Islet precursor cell (in vitro differentiated cells): Measurements from ENCODE around the gene RNF144B.
A peak's percentile ranks its signal among the peaks of the same experiment; 100 is the strongest.
"Not testable (repeated sequence)": the region's sequence is repeated elsewhere in the genome, so short reads cannot be mapped to it uniquely, and the experiment has no call there.

ENCODE experiments used
- DNase-seq: peaks from one replicate; pipeline ENCODE4 v3.0.0-alpha.2; 2018

RNF144B gene

DNA sequence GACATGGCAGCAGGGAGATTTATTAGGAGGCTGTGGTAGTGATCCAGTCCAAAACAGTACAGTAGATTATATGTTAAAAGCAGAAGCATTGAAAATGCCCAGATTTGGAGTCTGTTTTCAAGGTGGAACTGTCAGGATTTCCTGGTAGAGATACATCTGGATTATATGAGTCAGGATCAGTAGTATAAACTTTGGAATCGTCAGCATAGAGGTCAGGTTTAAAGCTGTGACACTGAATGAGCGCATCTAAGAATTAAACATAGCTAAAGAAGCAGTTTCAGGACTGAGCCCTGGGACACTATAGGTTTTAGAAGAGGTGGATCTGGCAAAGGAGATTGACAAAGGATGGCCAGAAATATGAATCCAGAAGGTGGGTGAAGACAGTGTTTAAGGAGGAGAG, 60.4 kb downstream of the RNF144B start:
- DNase-seq, result no peak

DNA sequence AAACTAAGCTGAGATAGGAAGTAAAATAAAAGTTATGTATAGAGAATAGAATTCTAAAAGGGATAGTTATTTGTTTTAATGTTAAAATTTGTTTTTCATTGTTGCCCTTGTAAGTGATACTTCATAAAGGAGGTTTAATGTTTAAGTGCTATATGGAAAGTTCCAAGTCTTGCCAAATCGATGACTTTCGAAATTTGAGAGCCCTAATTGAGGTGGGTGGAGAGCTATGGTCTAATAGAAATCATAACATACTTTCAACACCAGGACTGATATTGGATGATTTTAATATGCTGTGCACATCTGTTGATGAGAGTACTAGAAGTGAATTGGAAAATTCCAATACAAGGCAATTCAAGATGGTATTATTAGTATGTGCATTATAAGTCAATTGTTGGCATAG, 64.6 kb downstream of the RNF144B start:
- DNase-seq, result no peak

DNA sequence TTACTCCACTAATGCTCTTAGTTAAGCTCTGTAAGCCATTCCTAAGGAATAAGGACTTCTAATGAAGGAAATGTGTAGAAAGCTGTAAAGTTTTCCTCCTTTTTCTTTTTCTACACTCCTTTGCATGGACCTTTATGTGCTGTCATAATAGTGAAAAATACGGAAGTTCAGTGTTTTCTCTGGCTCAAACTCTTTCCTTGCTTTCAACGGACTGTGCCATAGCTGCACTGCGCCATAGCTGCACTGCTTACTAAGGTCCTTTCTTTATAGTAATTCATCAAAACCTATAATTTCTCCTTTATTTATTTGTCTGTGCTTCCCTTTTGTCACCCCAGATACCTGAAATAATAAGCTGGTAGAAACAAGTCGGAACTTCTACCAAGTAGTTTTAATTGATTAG, 67.3 kb downstream of the RNF144B start:
- no peak for DNase-seq

DNA sequence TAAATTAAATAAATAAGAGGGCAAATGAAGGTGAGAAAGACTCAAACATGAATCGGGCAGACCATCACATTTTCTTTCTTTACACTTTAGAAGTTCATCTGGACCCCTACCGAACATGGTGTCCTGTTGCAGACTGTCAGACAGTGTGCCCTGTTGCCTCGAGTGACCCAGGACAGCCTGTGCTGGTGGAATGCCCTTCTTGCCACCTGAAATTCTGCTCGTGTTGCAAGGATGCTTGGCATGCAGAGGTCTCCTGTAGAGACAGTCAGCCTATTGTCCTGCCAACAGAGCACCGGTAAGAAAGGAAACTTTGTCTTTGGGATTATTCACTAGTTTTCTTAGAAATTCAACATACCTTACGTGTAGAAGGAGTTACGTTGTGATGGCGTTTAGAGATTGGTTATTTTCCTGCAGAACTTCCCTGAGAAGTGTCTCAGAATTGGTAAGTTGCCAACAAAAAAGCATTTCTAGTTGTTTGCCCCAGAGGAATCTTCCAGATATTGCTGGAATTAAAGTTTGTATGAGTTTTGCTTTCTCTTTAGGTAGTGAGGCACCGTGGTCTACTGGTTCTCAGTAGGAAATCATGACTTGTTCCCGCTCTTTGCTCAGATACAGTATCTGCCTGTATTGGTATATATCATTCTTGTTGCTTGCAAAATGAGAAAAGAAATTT, 70.1 kb downstream of the RNF144B start:
- DNase-seq, result peak; percentile 56

DNA sequence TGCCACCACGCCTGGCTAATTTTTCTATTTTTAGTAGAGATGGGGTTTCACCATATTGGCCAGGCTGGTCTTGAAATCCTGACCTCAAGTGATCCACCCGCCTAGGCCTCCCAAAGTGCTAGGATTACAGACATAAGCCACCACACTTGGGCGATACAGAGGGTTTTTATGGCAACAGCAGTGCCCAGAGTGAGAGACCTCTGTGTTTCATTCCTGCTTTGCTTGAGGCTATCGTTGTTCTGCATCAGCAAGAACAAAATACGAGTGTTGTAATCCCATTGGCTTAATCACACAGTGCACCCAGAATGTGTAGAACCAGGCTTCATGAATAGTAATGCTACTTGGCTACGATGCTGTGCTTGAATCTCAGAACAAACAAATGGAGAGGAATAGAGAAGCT, 70.9 kb downstream of the RNF144B start:
- not testable (repeated sequence) for DNase-seq

DNA sequence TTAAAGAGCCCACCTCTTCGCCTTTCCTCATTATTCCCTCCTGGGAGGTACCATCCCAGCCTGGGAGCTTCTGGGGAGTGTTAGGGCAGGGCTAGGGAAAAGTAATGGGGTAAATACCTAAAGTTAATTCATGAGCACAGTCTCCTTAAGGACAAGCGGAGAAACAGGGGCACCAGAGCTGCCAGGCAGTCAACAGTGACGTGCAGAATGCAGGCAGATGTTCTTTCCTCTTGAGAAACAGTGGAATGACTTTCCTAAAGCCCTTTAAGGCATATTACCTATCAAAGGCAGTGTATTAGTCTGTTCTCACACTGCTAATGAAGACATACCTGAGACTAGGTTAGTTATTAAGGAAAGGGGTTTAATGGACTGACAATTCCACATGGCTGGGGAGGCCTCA, 76.3 kb downstream of the RNF144B start:
- no peak for DNase-seq

DNA sequence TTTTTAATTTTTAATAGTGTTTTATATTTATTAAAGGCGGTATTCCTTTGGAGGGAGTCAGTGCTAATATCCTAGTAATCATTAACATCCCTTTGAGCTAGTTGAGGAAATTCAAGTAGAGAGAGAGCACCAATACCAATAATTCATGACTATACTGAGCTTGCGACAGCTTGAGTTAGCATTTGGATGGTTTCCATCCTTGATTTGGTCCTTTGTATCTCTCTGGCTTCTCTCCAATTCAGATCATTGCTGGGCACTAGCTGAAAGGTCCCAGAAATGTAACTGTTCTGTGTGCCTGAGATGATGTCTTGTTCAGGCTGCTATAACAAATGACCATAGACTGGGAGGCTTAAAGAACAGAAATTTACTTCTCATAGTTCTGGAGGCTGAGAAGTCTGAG, 77.0 kb downstream of the RNF144B start:
- no peak for DNase-seq

DNA sequence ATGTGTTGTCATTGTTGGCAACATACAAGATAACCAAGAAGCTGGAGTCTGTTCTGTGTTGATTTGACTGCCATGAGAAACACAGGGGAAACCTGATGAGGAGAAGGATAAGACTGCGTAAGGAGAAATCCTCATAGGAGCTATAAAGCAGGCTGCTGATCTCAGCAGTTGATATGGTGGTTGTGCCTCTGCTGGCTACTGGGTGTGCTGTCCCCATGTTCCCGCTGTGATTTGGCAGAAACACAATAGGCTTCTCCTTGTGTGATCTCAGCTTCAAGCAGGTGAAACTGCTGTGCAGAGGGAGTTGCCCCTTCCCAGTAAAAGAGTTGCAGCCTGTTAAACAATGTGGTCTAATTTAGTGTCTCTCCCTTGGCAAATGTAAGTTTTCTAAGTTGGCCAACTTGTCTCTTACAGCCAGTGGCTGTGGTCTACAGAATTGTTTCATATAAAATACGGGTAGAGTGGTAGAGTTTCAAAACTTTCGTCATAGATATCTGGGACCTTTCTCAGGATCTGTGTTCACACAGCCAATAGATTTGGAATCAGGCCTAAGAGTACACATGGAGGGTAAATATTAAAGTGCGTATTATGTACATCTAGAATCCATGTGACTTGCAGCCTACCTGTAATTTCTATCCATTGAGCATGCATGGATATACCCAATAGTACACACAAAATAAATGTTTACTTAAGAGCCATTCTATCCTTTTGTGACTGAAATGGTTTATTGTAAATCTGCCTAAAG, 78.4 kb downstream of the RNF144B start:
- no peak for DNase-seq

DNA sequence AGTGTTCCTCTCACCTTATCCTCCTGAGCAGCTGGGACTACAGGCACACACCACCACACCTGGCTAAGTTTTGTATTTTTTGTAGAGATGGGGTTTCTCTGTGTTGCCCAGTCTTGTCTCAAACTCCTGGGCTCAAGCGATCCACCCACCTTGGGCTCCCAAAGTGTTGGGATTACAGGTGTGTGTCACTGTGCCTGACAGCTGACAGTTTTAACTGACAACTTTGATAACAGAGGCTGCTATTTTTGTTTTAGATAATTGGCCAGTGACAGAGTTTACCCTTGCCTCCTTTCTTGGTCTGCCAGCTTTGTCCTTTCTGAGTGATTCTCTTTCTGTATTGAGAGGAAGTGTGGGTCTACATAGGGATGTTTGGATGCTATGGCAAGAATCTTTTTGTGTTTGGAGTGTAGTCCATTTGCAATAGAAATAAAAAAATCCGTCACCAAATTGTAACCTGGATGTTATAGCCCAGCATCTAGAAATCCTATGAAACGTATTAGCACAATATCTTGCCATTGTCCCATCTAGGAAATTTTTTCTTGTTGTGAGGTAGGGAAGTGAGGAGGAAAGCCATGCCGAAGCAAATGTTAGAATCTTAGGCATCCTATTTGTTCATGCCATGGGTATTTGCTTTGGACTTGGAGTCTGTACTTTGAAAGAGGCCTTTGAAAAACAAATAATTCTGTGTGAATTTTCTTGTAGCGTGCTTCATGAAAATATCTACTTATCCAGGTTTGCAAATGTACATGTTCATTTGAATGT, 80.8 kb downstream of the RNF144B start:
- DNase-seq, result no peak

DNA sequence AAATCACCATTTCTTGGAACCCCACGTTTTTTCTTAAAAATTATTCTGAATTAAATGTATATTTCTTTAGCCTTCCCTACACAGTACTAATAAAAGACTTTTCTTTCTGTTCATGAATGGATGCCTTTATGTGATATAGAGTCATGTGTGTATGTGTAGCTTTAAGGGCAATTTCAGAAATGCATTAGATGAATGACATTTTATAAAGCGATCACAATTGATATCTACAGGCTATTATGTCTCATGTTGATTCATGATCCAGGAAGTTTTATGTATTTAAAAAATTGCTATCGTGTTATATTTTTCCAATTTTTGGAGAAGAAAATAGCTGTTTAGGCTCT, 81.3 kb downstream of the RNF144B start:
- no peak for DNase-seq

DNA sequence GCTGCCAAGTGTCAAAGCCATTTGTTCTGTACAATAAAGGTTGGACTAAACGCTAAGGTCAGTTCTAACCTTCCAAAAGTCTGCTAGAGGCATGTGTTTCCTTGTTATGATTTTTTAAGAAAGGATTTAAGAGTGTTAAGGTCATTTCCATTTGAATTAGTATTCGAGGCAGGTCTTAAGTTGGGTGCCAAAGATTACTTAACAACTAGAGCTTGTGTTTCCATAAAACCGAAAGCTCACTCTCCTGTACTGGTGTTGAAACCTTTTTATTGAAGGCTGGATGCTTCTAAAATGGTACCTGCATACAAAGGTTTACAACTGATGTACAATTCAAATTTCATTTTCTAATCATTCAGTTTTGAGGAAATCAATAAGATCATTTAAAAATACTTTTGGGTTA, 82.4 kb downstream of the RNF144B start:
- DNase-seq, result no peak

DNA sequence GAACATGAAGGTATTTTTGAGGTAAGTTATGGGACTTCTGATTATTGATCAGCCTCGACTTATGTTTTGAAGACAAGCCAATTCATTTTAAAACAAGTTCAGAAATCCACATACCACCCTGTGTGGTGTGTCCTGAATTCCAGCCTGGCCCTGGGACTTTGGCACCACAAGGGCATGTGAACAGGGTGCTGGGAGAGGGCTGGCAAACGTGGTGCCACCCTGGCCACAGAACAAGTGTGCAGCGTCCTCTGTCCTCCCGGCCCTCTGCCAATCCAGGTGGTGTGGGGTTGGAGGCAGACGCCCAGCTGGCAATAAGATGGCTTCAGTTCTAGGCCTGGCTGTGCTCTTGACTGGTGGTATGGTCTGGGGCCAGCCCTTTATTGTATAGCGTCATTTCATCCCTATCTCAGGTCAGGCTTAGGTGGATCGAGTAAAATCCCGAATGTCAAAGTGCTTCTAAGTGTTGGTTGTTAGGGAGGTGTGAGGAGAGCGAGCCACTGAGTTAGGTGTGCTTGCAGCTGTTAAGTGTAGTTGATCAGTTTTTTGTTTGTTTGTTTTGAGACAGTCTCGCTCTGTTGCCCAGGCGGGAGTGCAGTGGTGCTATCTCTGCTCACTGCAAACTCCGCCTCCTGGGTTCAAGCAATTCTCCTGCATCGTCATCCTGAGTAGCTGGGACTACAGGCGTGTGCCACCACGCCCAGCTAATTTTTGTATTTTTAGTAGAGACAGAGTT, 84.2 kb downstream of the RNF144B start:
- peak; percentile 12 for DNase-seq

DNA sequence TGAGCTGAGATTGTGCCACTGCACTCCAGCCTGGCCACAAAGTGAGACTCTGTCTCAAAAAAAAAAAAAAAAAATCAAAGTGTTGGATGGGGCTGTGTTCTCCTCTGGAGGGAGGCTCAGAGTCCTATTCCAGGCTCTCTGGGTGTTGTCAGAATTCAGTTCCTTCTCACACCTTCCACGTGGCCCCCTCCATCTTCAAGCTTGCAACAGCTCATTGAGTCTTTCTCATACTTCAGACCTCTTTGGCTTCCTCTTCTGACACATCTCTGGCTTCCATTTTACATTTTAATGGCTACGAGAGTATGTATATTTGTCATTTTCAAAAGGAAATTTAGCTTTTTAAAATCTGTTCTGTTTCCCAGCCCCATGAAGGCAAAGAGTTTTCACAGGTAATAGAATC, 85.8 kb downstream of the RNF144B start:
- no peak for DNase-seq

DNA sequence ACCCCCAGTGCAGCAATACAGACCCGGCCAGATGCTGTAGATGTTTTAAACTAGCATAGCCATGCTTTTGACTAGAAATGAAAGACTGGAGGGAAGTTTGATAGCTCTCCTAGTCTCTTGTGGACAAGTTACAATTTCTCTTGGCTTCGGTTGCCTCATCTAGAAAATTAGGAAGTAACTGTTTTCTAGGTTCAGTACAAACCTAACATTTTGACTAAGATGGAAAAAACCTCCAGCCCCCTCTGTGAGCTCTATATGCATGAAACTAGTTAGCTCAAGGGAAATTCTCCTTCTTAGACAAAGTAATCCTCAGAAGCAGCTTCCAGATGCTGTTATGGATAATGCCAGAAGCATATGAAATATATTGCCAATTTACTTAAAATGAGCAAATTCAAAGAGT, 86.6 kb downstream of the RNF144B start:
- peak; percentile 12 for DNase-seq

DNA sequence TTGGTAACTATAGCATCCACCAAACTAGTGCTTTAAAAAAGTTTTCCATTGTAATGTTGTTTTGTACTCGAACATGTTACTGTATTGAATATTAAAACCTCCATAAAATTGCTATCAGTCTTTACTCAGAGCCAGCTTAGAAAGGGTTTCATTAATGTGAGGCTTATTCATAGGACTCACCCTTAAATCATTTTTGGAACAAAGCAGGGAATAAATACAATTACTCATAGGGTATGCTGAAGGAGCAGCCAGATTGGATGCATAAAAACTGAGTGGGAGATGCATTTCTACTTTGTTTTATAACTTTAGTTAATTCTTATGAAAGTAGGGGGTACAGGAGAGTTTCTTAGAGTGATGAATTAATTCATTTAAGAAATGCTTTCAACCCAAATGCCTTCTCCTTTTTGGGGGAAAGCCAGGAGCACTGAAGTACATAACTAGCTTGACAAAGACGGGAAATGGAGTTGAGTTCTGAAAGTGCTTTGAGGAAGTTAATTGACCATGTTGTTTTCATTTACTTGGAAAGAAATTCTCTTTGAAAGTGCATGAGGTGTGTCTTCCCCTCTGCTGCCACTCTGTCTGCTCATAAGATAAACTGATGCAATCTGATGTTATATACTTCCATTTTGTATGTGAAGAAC, 90.3 kb downstream of the RNF144B start:
- DNase-seq, result no peak

DNA sequence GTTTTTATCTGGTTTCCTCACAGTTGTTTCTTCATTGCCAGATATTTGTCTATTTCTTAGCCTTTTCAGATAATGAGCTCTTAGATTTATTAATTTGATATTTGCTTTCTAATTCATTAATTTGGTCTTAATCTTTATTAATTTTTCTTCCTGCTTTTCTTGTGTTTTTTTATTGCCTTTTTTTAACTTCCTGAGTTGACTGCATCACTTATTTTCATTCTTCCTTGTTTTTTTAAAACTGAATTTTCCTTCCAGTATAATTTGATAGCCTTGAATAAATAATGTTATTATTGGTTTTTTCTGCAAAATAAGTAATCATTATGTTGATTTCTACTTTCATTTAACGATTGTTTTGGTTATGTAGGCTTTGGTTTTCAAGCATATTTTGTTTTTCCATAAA, 91.5 kb downstream of the RNF144B start:
- no peak for DNase-seq

DNA sequence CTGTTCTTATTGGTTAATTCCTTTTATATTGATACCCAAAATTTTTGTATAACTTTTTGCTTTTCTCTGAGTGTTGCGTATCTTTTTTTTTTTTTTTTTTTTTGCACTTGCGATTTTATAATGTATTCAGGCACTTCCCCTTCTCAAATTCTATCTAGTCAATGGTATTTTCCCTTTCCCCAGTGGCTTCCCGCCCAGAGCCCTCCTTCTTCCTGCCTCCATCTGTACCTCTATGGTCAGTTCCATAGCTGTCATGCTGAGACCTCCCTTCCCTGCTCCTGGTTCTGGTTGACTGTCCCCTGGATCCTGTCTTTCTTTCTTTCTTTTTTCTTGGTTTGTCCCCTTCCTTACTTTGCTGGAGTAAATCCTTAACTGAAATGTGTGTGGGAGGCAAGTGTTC, 94.7 kb downstream of the RNF144B start:
- DNase-seq, result no peak

DNA sequence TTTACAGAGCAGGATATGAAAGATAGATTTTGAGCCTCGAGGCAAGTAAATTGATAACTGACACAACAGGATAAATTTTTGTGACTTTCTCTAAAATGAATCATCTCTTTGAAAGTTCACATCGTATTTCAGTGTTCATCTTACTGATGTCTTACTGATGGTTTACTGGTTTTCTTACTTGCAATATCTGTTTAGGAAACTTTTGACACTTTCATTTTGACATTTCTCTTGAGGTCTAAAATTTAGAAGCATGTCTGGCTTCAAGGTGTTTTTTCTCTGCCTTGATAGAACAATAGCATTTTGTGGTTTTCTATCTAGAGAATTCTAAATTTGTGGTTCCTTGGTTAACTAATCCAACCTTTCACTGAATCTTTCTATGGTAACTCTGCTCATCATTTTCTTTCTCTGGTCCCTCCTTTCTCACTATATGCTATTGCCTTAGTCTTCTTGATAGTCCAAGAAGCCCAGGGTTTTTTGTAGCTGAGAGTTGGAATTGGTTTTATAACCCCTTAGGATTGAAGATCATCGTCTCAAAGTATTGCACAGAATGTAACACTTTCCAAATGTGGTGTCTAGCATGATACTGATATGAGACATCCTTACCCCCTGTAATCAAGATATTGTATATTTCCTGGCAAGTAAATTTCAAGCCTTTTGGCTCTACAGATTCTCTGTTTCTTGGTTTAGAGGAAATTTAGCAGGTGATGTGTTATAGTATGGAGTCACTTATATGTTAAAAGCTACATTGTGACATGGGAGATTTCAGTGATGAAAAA, 98.7 kb downstream of the RNF144B start:
- no peak for DNase-seq

DNA sequence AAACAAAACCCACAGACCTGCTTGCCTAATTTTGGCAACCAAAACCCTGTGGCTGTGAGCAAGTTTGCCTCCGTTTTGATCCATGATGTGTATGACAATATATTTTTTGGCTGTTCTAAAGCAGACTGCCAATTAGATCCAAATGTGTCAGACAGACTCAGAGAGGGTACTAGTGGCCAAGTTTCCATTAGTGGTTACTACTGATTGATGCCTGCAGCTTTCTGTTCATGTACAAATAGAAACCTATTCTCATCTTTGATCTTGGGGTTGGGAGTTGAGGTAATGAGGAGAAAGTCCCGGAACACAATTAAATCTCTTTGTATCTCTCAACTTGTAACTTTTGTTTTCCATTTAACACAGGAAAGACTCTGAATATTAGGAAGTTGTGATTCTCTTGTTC, 100.9 kb downstream of the RNF144B start:
- no peak for DNase-seq

DNA sequence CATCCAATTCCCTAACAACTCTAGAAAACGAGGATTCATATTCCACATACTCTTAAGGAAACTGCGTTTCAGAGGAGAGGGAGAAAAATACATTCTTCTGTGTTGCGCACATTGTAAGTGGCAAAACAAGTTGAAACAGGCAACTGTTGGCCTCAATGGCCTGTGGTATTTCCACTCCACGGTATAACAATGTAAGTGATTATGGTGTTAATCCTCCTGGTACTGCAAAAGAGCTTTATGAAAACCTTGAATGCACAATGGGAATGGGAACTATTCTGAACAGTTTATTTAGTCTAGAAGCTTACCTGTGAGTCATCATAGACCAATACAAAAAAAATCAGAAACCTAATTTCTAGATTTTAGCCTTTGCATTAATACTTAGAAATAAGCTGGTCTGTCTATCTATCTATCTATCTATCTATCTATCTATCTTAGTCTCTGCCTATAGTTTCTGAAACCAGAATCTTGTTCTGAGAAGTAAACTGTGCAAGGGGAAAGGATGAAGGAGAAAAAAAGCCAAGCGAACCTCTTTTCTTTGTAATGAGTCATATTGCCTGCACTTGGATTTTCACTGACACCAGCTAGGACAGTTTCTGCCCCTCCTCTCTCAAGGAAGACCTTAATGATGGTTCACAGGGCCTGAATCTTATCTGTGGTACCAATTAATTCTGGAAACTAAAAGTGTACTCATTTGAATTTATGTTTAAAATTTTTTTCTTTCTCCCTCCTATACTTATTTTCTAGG, 101.5 kb downstream of the RNF144B start:
- DNase-seq, result no peak

DNA sequence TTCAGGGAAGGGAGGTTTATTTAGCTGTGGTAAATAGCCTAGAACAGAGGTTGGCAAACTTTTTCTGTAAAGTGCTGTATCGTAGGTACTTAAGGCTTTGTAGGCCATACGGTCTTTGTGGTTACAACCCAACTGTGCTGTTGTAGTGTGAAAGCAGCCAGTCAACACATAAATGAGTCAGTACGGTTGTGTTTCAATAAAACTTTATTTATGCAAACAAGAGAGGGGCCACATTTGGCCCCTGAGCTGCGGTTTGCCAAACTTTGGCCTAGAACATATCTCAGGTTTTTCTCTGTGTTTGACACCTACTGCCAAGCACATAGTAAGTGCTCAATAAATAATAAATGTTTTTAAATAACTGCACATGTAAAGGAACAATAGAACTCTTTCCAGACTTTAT, 102.2 kb downstream of the RNF144B start:
- DNase-seq, result no peak
